Ovary (tissue), 9 donors: Measurements from ENCODE around the gene TBC1D7. TPM values are rescaled to one million over a fixed set of nuclear protein-coding genes. Genes with fewer than 3 reads are reported as not detected.

Experiments
- DNase-seq, 5 donors: peaks; one replicate each; pipeline ENCODE4 v3.0.0-alpha.2; 2019 to 2020
- H3K27ac ChIP-seq, 2 donors: fragments of 200-600 bp; one replicate each; pipeline versions ENCODE4 v1.5.1 to v1.8.0; 2019 to 2022
- H3K27me3 ChIP-seq: fragments of 200-600 bp; one replicate; pipeline ENCODE4 v1.8.0; 2022
- H3K36me3 ChIP-seq: fragments of 200-600 bp; sonication (generic); one replicate; pipeline ENCODE4 v1.5.1; 2019
- H3K4me1 ChIP-seq: one replicate; pipeline ENCODE4 v1.8.1; 2013; ENCODE audit warnings: mild to moderate bottlenecking, moderate library complexity; ENCODE audit not compliant: insufficient read depth
- H3K4me3 ChIP-seq: fragments of 200-600 bp; sonication (generic); one replicate; pipeline ENCODE4 v1.5.1; 2017
- H3K9me3 ChIP-seq, 2 donors: fragments of 200-600 bp in 1 of 2; sonication (generic) in 1 of 2; one replicate each; pipeline versions ENCODE4 v1.5.1 to v1.8.1; 2013 to 2019; ENCODE audit warnings: mild to moderate bottlenecking in 1 of 2, moderate library complexity in 1 of 2
- EP300 ChIP-seq: sonication (generic); formaldehyde crosslinking; IDR thresholded peaks from one replicate; pipeline ENCODE4 v1.6.1; 2017; ENCODE audit warnings: antibody characterized with exemption
- POLR2A ChIP-seq: fragments of 450-650 bp; IDR thresholded peaks from one replicate; pipeline ENCODE4 v1.6.1; 2017; ENCODE audit warnings: antibody characterized with exemption, mild to moderate bottlenecking, moderate library complexity
- WGBS, 3 donors: extraction: QIAGEN DNeasy Blood & Tissue Kit in 1 of 3; methylation state at CpG; one replicate each; pipeline versions ENCODE4 v1.1.5 to v1.1.7; 2013 to 2017; 5-methylcytosine and 5-hydroxymethylcytosine counted together
- intact Hi-C, 4 donors: fragments of 100-400 bp; cut with DNase I; formaldehyde crosslinking; loops; one replicate each; pipeline versions ENCODE4 v1.11.0 to v1.15.1; 2022 to 2023
- polyA plus RNA-seq, 2 donors: library from polyadenylated mRNA; stranded (reverse); fragments of 200-250 nt in 1 of 2; fragments of 350-450 nt in 1 of 2; fragmentation: Illumina TruSeq in 1 of 2; extraction: RNeasy Lipid Tissue Mini Kit (QIAGEN cat#74804) in 1 of 2; gene quantifications; one replicate each; pipeline ENCODE4 v1.2.3, GENCODE V29; 2013 to 2014
- total RNA-seq, 7 donors: library from RNA; depleted of rRNA in 2 of 7; stranded (reverse); fragments of >200 nt in 2 of 7; fragmentation: NEBNext Ultra II Directional in 3 of 7; extraction: Animal tissue kit (Norgen Biotek cat#: 25700) in 3 of 7; gene quantifications; one replicate each; pipeline versions ENCODE4 v1.1.0 to v1.2.4, GENCODE V29; 2016 to 2023
- TF ChIP-seq, protein P1 (sequence below), 3 donors: fragments of 450-650 bp in 2 of 3; fragments of 200-600 bp in 1 of 3; IDR thresholded peaks; one replicate each; pipeline versions ENCODE4 v1.5.1 to v1.8.0; 2016 to 2022; ENCODE audit warnings: antibody characterized with exemption in 3 of 3, mild to moderate bottlenecking in 1 of 3
- donor health status: DM: no; HTN: no; CAD: no; lungs with moderate emphysema.
- donor health status: DM: no; HTN: no; CAD: no.
- donor health status: Bipolar disorder and iron deficiency.
- donor health status: DM: yes; HTN: yes; CAD: no.
- donor health status: DM: no; HTN: no; CAD: no.
- donor health status: DM: yes; HTN: yes; CAD: no.

The TBC1D7 gene
- total and polyA plus RNA-seq, 9 donors = 4.7 to 11.9 (median 7.5) TPM

DNA sequence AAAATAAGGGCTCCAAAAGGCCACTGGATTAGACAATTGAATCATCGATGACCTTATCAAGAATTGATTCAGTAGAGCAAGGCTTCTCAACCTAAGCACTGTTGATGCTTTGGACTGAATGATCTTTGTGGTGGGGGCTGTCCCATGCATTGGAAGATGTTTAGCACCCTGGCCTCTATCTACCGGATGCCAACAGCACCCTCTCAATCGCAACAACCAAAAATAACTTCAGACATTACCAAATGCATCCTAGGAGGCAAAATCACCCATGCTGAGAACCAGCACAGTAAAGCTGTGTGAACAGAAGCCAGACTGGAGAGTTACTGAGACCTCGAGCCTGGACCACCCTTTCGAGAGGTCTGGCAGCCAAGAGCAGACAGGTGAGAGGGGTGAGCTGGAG lies 67.5 kb downstream of the TBC1D7 start:
- Histone ChIP-seq H3K9me3 (no peaks in the 10 kb centered on the region), H3K27ac (no peak overlapping the region)
- intact Hi-C loops = no loop called here

DNA sequence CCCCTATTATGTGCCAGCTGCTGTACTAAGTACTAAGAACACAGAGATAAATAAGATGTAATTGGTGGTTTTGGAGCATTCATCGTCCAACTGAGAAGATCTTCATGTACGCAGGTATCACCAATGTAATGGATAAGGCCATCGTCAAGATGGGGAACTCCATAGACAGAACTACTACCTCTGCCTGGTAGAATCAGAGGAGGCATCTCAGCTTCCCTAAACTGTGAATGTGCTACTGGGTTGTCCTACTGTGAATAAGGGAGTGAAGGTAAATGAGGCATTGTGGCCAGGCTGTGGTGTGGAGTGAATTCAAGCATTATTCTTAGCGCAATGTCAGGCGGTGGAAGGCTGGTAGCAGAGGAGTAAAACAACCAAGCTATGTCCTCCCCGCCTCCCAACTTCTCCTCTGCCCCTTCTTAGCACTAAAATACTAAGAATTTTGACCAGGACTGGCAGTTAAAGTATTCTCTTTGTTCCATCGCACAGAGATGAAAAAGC lies 68.2 kb downstream of the TBC1D7 start:
- TF ChIP-seq, protein P1, sequence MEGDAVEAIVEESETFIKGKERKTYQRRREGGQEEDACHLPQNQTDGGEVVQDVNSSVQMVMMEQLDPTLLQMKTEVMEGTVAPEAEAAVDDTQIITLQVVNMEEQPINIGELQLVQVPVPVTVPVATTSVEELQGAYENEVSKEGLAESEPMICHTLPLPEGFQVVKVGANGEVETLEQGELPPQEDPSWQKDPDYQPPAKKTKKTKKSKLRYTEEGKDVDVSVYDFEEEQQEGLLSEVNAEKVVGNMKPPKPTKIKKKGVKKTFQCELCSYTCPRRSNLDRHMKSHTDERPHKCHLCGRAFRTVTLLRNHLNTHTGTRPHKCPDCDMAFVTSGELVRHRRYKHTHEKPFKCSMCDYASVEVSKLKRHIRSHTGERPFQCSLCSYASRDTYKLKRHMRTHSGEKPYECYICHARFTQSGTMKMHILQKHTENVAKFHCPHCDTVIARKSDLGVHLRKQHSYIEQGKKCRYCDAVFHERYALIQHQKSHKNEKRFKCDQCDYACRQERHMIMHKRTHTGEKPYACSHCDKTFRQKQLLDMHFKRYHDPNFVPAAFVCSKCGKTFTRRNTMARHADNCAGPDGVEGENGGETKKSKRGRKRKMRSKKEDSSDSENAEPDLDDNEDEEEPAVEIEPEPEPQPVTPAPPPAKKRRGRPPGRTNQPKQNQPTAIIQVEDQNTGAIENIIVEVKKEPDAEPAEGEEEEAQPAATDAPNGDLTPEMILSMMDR (IDR thresholded peaks at IDR 0.05) = no peak
- TF ChIP-seq POLR2A = no peak
- no peak for TF ChIP-seq EP300
- DNase-seq = no peak
- Histone ChIP-seq H3K4me1 (no peaks in the 10 kb centered on the region), H3K27me3 (no peaks in the 10 kb centered on the region), H3K36me3 (no peaks in the 10 kb centered on the region), H3K27ac (no peak overlapping the region), H3K4me3 (no peak overlapping the region), H3K9me3 (no peaks in the 10 kb centered on the region)
- intact Hi-C loops = no loop called here
- WGBS, 3 donors = 93% methylated on average over 7 of the region's 7 CpGs

More for the DNA sequence above, 67.5 kb downstream of the TBC1D7 start:
- 89 to 95% (median 92%) methylated on average over 5 of the region's 5 CpGs for WGBS, 3 donors
- Histone ChIP-seq H3K27me3 (no peaks in the 10 kb centered on the region), H3K4me3 (no peak overlapping the region), H3K4me1 (no peaks in the 10 kb centered on the region), H3K36me3 (no peaks in the 10 kb centered on the region)
- TF ChIP-seq POLR2A (no peak), EP300 (no peak)
- DNase-seq = no peak

DNA sequence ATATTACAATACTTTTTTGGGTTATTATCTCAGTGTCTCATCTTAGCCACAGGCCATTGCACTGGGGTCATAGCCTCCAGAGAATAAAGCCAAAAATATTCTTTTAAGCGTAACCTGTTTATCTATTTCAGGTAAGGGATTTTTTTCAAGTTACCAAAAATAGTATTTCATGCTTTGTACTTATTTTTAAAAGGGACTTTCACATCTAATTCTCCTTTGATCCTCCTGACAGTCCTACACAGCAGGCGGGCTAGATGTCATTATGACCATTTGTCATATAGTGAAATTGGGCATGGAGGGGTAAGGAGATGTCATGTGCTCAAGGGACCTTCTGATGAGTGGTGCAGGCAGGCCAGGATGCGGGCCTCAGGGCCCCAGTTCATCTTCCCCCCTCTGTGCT lies 68.9 kb downstream of the TBC1D7 start:
- Histone ChIP-seq H3K36me3 (no peaks in the 10 kb centered on the region), H3K4me3 (no peak overlapping the region), H3K27me3 (no peaks in the 10 kb centered on the region), H3K4me1 (no peaks in the 10 kb centered on the region), H3K9me3 (no peaks in the 10 kb centered on the region), H3K27ac (no peak overlapping the region)
- 92 to 98% (median 94%) methylated on average over 3 of the region's 3 CpGs for WGBS, 3 donors
- intact Hi-C loops = no loop called here
- no peak for DNase-seq
- TF ChIP-seq, protein P1 (IDR thresholded peaks at IDR 0.05) = no peak
- no peak for TF ChIP-seq POLR2A
- TF ChIP-seq EP300 = no peak

DNA sequence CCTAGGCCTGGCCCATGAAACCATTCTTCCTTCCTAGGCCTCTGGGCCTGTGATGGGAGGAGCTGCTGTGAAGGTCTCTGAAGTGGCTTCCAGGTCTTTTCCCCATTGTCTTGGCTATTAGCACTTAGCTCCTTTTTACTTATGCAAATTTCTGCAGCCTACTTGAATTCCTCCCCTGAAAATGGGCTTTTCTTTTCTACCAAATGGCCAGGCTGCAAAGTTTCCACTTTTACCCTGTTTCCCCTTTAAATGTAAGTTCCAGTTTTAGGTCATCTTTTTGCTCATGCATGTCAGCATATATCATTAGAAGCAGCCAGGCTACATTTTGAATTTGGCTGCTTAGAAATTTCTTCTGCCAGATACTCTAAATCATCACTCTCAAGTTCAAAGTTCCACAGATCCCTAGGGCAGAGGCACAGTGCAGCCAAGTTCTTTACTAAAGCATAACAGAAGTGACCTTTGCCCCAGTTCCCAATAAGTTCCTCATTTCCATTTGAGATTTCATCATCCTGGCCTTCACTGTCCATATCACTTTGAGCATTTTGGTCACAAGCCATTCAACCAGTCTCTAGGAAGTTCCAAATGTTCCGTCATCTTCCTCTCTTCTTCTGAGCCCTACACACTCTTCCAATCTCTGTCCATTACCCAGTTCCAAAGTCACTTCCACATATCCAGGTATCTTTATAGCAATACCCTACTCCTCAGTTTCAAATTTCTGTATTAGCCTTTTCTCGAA lies 71.9 kb downstream of the TBC1D7 start:
- no peak overlapping the region for H3K4me3 ChIP-seq
- no peaks in the 10 kb centered on the region for H3K4me1 ChIP-seq
- no peaks in the 10 kb centered on the region for H3K9me3 ChIP-seq
- intact Hi-C loops = no loop called here
- no peaks in the 10 kb centered on the region for H3K27me3 ChIP-seq
- no peak for DNase-seq
- no peaks in the 10 kb centered on the region for H3K36me3 ChIP-seq
- no peak overlapping the region for H3K27ac ChIP-seq
- 85 to 93% (median 92%) methylated on average over 2 of the region's 2 CpGs for WGBS, 3 donors
- TF ChIP-seq, protein P1 (IDR thresholded peaks at IDR 0.05) = no peak
- TF ChIP-seq EP300 = no peak
- no peak for TF ChIP-seq POLR2A

Other genes with a start within 250 kb of the TBC1D7 start
- gene GFOD1, start 159.1 kb upstream of the TBC1D7 start, total RNA-seq = 1 to 10 TPM; 1.4 to 9.2 (median 3.7) TPM
- gene GFOD1, start 159.1 kb upstream of the TBC1D7 start, polyA plus RNA-seq = 1 to 10 TPM; 2.1 to 5.2 TPM
- 10 to 100 TPM in 6 of 7 donors, 1 to 10 TPM in 1; 9.9 to 22.2 (median 13.0) TPM for gene SIRT5, start 246.1 kb upstream of the TBC1D7 start, total RNA-seq
- 10 to 100 TPM in 1 of 2 donors, 1 to 10 TPM in 1; 7.3 to 19.1 TPM for gene SIRT5, start 246.1 kb upstream of the TBC1D7 start, polyA plus RNA-seq